ENCODE results near the gene STRIT1.

DNA sequence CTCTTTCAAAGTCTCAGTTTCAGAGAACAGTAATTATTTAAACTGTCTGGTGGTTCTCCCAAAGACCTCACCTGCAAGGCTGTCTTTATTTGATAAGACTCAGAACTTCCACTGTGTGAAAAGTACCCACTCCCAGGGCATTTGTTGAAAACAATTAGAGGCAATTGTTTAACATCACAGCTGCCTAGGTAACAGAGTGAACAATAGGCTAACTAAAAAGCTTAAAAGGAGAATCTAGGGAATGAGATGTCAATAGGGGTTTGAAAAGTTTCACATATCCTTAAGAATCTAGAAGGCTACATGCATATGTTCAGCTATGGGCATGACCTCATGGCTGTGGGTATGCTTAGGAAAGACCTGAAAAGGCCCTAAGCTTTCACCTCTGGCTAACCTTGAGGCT lies 2.9 kb upstream of the STRIT1 start:
- TF ChIP-seq POLR2A (IDR thresholded peaks at IDR 0.05; ENCODE audit: low read depth, low read length) (no peak), POLR2AphosphoS5 (IDR thresholded peaks at IDR 0.05; ENCODE audit: low read depth, low read length) (no peak)
